Stimulated activated CD4-positive, alpha-beta T cell treated with anti-CD3 and anti-CD28 coated beads, Interleukin-2, amount 100 ng/mL, for 48 hours (primary cell): ENCODE measurements around the gene KRTAP1-5.
"Not testable (repeated sequence)": the region's sequence is repeated elsewhere in the genome, so short reads cannot be mapped to it uniquely, and the experiment has no call there.

ENCODE experiments used
- DNase-seq, 2 donors: peaks; one replicate each; pipeline ENCODE4 v3.0.0-alpha.2; 2020

Gene KRTAP1-5

DNA sequence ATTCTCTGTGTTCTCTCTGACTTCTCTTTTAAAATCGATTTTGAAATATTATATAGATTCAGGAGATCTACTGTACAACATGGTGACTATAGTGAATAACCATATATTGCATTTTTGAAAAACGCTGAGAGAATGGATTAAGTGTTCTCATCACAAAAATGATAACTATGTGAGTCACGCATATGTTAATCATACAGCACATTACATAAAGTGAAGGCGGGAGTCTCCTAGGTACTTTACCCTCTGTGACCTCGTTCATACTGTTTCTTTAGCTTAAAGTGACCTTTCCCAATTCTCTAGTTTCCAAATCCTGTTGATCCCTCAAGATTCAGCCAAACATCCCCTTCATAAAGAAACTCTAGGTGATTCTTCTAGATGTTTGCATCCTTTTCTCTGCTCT is 24.2 kb downstream of the KRTAP1-5 start:
- no peak for DNase-seq

- DNase-seq: no peak
Measured at GRCh38 chr17:41001795-41002194, 25.2 kb downstream of the KRTAP1-5 start.

DNA sequence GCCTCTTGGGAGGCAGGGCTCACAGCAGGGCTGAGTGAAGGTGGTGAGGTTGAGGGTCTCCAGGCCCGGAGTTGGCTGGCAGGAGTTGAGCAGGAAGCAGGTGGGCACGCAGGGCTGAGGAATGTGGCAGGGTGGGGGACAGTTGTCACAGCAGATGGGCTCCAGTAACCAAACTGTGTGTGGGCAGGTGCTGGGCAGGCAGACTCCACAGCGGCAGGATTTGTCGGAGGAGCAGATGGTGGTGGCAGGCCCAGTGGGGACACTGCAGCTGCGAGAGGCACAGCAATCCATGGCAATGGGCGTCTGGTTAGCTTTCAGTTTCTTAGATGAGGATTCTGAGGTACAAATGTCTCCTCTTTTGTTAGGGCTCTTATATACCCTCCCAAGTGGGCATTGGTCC is 27.4 kb downstream of the KRTAP1-5 start, which contains the start of gene KRTAP3-2:
Gene KRTAP3-2 (minus strand): TSS at position 344 of the 400 bp plus-strand sequence. CDS start 53 bp downstream, at position 291.
- DNase-seq: not testable (repeated sequence)

- no peak for DNase-seq
Measured at GRCh38 chr17:40997361-40997760, 29.6 kb downstream of the KRTAP1-5 start.

DNA sequence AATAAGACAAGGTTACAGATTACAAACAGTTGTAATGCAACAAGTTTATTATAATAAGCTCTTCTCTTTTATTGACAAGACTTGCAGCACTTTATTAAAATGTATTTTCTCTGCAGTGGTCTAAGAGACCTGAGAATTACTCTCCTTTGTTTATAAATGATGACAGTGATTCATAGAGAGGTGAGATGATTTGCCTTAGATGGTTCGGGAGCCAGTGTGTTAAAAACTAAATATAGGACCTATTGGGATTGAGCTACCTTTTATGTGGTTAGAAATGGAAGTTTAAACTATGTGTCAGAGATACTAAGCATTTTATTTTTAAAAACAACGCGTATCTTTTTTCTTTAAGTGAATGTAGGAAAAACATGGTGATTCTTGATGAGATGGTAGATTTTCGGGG is 30.2 kb downstream of the KRTAP1-5 start:
- DNase-seq: no peak

GRCh38 chr17:40995116-40995515 is 31.9 kb downstream of the KRTAP1-5 start:
- DNase-seq: no peak

GRCh38 chr17:40993839-40994238 is 33.2 kb downstream of the KRTAP1-5 start, which contains the start of gene KRTAP3-3:
KRTAP3-3 (minus strand) TSS chr17:40994164; CDS start chr17:40994097, 67 bp downstream.
- no peak for DNase-seq

- no peak for DNase-seq
Measured at GRCh38 chr17:40993084-40993483, 33.9 kb downstream of the KRTAP1-5 start.

GRCh38 chr17:40992666-40993065 is 34.3 kb downstream of the KRTAP1-5 start:
- no peak for DNase-seq

DNA sequence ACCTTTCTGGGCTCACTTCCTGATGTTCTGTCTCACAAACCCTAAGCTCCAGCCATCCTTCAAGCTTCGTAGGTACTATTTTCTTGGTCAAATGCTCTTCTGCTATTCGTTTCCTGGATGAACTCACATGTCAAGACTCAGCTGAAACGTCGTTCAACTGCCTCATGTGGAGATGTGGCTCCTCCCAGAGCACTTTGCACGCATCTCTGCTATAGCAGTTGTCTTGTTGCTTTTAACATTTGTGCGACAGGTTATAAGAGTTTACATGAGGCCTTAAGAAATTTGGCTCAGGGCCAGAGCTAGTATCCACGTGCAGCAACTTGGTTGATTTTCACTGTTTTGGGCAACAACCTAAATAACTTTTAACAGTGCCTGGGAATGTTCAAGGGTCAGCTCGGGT is 40.1 kb downstream of the KRTAP1-5 start:
- no peak for DNase-seq

DNA sequence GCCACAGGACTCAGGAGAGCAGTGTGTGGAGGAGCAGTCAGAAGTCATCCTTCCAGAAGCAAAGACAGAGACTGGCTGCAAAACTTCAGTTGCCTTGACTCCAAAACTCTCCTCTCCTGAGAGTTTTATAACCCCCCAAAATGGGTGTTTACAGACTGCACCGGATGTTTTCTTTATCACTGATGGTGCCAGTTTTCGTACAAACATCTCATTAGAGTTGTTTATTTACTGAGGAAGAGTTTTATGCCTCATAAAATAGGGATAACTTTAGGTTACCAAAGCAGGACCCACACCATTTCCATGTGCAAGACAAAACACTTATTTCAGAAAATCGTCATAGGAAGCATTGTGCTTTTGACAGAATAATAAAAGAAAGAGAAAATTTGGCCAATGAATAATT is 42.8 kb downstream of the KRTAP1-5 start, which contains the start of gene KRT40:
Gene KRT40 (minus strand): TSS at position 101 of the 400 bp plus-strand sequence. CDS start 53 bp downstream, at position 48.
- no peak for DNase-seq

GRCh38 chr17:40981115-40981514 is 45.9 kb downstream of the KRTAP1-5 start:
- no peak for DNase-seq

- DNase-seq: no peak
Measured at GRCh38 chr17:40980596-40980995, 46.4 kb downstream of the KRTAP1-5 start.

DNA sequence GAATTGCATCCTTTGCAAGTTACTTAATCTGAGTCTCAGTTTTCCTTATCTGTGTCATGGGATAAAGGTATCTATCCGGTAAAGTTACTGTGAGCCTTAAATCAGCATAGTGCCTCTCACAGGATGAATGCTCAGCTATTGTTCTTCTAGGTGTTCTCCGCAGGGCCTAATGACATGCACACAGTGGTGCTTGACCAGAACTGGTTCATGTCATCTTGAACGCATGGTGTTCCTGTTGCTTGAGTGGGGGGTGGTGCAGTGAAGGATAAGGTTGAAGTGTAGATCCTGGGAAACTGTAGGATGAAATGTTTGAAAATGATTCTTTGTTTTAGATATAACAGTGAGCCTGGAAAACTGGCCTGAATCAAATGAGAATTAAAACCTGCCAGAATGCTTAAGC is 46.9 kb downstream of the KRTAP1-5 start:
- DNase-seq: no peak

DNA sequence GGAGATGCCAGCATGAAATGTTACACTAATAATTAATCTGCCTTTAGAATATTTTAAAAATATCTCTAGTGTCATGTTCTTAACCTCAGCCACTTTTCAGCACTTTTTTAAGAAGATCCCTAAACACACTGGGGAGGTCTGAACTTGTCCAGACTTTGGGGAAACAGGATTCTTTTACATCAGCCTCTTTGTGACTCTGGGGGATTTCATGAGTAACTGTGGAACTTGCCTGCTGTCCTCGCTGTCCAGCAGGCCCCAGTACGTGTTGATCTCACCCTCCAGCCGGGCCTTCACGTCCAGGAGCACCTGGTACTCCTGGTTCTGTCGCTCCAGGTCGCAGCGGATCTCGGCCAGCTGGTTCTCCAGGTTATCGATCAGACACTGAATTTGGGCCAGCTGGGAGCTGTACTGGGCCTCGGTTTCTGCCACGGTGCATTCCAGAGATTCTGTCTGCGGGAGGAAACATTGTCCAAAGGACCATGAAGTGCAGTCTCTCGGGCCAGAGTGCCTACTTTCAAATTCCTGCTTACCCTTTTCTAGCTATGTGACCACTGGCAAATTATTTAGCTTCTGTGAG is 48.3 kb downstream of the KRTAP1-5 start:
- DNase-seq: no peak
